Kidney tubule cell (primary cell): ENCODE data around the gene PARVG.

Experiments
- DNase-seq: peaks from one replicate; pipeline ENCODE4 v3.0.0-alpha.2; 2018; ENCODE audit warnings: low spot score

Gene PARVG, protein sequence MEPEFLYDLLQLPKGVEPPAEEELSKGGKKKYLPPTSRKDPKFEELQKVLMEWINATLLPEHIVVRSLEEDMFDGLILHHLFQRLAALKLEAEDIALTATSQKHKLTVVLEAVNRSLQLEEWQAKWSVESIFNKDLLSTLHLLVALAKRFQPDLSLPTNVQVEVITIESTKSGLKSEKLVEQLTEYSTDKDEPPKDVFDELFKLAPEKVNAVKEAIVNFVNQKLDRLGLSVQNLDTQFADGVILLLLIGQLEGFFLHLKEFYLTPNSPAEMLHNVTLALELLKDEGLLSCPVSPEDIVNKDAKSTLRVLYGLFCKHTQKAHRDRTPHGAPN

DNA sequence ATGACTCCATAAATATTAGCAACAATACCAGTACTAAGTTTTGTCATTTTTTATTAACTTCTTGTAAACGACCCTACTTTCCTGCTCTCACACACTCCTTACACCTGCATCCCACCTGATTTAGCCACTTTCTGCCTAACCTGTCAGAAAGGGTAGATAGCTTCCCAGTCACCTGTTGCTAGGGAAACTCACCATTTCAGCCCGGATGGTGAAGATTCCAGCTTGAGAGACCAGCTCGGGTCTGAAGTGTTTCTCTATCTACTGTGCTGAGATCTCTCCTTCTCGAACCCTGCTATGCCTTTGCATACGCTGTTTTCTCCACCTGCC is at the start of gene PARVG:
TSS of gene PARVG (plus strand) at position 220 of the 327 bp plus-strand sequence. CDS start 2,405 bp downstream, outside the sequence.
- no peak for DNase-seq

DNA sequence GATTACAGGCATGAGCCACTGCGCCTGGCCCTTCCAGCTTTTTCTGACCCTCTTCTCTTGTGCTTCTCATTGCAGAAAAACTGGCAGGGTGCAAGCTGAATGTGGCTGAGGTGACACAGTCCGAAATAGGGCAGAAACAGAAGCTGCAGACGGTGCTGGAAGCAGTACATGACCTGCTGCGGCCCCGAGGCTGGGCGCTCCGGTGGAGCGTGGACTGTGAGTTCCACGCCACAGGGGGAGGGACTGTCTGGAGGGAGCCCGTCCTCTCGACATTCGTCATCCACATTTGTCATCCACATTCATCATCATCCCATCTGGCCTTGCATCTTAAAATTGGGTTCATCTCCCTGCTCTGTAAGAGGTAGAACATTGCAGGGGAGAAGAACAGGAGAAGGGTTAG is 49.3 kb upstream of the PARVG start:
- peak; percentile 17 for DNase-seq

GRCh38 chr22:44131989-44132685 is 48.6 kb upstream of the PARVG start:
- no peak for DNase-seq

- no peak for DNase-seq
Measured at GRCh38 chr22:44132724-44133123, 48.0 kb upstream of the PARVG start.

DNA sequence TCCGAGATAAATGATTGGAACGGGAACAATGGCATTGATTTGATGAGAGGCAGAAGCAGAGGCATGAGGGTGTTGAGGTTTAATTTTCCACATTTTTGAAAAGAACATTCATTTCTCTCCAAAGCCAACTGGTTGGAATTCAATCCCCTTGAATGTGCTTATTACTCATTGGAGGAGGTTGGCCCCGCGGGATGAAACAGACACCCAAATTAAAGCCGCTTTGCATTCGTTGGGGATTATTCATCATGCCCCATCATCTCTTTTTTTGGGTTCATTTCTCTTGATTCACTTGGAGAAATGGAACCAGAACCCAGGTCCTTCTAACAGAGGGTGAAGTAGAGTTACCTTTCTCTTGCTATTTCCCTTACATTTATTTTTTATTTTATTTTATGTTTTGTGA is 47.6 kb upstream of the PARVG start:
- no peak for DNase-seq

DNA sequence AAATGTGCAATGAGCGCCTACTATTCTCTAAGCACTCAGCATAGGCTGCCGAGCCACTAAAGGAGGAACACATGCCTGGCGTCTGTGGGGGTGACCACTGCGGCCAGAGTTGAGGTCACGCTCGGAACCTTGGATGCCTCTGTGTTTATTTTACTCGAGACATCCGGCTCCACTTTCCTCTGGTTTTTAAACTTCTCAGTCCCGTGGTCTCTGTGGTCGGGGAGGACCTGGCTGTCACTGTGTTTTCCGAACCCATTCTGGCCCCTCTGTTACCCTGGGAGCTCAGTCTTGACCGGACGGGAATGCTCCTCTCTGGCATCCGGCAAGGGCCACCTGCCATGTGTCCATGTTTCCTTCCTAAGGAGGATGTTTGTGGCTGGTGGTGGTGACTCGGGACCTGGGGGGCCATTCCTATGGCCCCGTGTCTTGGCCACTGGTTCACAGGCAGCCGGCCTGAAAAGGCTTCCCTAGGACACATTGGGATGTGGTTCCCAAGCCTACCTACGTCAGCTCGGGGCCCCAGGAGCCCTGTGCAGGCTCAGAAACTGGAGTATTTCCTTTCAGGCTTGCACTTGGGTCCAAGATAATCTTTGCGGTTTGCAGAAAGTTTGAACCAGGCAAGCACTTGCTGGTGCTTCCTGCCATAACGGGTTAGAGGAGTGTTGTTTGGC is 46.7 kb upstream of the PARVG start:
- no peak for DNase-seq

DNA sequence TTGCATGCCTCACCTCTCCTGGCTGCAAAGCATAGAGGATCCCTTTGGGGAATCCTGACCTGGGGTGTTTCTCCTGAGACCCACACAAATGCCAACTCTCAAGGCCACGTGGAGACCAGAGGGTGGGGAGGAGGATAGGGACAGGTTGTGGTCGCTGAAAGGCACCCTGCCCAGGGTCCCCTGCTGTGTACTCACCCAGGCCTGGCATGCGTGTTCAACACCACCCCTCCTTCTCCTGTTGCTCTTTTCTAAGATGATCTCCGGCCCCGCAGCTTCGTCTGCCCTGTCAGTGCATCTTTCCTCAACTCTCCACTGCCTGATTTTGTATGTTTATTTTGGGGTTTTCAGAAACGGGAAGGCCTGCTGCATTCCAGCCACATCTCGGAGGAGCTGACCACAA is 44.6 kb upstream of the PARVG start:
- DNase-seq = no peak

DNA sequence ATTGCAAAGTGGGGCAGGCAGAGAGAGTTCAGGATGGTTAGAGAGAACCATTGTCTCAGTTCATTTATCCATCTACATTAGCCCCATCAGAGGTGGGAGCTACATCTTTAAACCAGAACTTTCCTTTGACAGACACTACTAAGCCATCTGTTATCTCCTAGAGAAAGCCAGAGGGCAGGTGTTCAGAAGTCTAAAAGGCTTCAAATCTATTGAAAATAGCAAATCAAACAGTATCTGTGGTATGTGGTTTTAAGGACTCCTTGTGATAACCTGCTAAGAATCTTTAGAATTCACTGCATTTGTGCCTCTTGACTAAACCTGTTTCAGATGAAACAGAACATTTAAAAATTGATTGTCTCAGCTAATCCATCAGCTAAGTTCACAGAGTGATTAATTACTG is 43.9 kb upstream of the PARVG start:
- no peak for DNase-seq

DNA sequence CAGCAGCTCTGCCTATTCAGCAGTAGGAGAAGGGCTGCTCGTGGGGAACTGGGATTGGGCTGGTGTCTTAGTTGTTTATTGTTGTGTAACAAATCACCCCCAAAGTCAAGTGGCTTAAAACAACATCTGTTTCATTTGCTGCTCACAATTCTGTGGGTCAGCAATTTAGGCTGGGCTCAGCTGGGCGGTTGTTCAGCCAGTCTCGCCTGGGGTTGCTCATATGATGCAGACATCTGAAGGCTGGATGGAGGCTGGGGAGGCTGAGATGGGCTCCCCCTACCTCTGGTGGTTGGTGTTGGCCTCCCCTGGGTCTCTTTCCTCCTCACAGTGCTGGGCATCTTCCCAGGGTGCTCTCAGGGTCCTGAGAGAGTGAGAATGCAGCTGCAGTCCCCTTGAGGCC is 43.3 kb upstream of the PARVG start:
- DNase-seq = no peak

DNA sequence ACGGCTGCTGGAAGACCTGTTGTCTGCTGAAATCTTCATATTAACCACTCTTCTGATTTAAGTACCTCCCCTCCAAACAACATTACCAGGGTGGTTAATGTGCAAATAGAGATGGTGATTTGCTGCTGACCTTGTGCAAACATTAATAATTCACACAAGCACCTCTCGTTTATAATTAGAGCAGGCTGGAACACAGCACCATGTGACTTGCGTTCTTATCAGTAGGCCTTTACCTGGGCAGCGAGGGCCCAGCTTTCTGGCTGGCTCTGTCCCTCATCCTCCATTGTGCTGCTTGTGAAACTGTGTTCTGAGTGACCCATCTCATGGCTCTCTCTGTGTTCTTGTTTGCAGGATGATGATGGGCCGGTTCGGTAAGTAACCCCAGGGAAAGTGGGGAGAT is 41.0 kb upstream of the PARVG start:
- DNase-seq = no peak

DNA sequence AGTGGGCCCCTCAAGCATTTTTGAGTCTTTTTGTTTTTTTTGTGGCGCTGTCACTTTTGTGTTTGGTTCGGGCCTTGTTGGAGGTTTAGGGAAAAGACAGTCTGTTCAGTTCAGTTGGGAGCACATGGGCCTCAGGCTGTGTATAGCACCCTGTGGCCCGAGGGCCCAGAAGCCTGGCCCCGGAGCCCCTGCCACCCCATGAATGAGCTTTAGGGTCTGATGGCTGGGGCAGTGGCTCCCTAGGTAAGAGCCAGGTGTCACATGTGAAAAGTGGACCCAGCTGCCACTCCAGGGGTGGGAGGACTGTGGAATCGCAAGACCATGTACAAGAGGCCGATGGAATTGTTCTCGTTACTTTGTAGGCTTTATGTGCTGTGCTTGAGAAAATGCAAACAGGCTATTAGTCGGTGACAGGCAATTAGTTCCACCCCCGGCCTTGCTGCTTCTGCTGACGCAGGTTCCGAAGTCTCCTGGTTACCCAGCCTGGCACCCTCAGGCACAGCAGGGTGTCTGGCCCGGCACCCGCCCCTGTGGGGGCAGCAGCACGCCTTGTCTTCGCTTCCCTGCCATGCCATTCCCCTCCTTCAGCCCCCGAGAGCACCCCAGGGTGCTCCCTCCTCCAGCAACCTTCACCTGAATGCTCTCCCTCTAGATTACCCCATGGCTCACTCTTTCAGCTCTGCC is 38.2 kb upstream of the PARVG start:
- DNase-seq = no peak

GRCh38 chr22:44143105-44143474 is 37.6 kb upstream of the PARVG start:
- DNase-seq = no peak

- no peak for DNase-seq
Measured at GRCh38 chr22:44143579-44143978, 37.1 kb upstream of the PARVG start.

DNA sequence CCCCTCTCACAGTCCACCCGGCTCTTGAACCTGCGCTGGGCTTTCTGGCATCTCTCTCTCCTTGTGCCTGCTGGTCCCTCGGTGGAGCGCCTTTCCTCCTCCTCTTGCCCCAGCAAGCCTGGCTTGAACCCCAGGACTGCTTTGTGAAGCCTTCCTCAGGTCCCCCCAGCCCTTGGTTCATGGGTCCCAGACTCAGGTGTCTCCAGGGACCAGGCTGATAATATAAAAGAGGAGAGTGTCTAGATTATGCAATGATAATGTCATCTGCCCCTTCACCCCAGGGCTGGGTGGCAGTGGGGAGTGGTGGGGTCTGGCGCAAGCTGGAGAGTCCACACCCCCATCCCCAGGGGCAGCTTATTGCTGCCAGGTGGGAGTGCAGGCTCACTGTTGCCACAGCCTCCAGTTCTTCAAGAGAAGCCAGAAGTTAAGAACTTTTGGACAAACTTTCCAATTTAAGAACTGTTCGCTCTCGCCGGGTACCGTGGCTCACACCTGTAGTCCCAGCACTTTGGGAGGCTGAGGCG is 36.6 kb upstream of the PARVG start:
- DNase-seq = no peak

DNA sequence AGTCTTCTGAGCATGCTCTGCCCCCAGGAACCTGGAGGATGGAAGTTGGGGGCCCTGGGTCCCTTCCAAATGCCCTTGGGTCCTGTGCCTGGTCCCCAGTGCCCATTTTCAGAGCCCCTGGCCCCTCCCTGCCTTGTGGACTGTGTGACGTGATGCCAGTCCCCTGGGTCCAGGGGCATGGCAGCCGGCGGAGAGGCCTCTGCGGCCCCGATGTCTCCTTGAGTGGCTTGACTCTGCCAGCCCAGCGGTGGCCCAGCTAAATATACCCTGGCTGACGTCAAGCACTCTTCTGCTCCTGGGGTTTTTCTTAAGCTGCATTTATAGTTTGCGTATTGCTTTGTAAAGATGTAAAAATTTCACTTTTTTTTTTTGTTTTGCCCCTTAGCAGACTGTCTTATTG is 35.2 kb upstream of the PARVG start:
- no peak for DNase-seq

DNA sequence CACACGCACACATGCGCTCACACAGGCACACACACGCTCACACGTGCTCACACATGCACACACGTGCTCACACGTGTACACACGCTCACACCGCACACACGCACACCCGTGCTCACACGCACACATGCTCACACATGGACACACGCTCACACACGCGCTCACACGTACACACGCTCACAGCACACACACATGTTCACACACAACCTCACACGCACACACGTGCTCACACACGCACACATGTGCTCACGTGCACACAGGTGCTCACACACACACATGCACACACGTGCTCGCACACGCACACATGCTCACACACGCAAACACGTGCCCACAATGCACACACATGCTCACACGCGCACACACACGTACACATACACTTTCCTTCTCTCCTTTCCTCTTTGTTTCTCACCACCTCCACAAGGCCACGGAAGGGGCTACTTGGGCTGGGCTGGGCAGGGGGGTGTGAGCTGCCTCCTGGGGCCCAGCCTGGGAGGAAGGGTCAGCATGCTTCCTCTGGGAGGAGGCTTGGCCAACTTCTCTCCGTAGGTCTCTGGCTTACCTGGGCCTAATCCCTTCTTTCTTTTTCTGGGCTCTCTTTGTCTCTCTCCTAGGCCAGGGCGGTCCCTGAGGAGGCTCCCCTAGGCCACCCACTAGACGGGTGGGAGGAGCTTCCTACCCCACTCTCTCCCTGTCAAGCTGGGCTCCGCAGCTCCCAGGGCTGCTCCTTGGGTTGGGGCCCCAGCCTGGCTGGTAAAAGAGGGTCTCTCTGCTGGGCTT is 34.5 kb upstream of the PARVG start:
- no peak for DNase-seq

DNA sequence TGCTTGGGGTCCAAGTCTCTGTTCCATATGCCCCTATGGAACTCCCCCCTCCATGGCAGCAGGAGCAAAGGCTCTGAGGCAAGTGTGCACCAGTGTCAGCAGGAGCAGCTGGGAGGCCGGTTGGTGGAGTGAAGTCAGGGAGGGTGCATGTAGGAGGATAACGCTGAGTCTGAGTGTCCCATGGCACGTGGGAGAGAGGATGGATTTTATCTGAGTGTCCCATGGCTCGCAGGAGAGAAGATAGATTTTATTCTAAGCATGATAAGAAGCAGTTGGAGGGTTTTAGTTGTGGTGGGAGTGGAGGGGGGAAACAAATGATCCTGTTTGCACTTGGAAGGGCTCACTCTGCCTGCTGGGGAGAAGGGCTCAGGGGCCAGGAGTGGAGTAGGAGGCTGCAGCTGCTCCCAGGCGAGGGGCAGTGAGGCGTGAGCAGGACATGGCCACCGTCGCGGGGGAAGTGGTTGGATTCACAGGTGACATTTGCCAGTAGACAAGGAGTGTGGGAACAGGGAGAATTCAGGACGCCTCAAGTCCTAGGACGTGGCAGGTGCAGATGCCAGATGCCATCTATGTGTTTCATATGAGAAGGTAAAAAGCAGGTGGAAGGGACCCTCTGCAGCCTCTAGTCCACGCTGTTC is 33.6 kb upstream of the PARVG start:
- no peak for DNase-seq

- peak; percentile 15 for DNase-seq
Measured at GRCh38 chr22:44147821-44148574, 32.7 kb upstream of the PARVG start.

DNA sequence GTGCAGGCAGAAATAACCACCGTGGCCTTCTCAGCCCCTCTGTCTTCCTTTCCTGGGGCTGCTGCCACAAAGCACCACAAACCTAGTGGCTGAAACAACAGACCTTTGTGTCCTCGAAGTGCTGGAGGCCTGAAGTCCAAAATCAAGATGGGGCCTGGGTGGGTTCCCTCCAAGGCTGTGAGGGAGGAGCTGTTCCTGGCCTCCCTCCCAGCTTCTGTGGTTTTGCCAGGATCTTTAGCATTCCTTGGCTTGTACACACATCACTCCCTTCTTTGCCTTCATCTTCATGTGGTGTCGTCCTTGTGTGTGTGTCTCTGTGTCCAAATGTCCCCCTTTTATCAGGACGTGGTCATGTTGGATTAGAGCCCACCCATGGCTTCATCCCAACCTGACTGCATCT is 29.0 kb upstream of the PARVG start:
- DNase-seq = peak; percentile 6

- DNase-seq = no peak
Measured at GRCh38 chr22:44153710-44154109, 27.0 kb upstream of the PARVG start.
